Embryonic facial prominence (tissue), 1 donor: ENCODE results near the gene CYP2W1.
"Not testable (repeated sequence)": the region's sequence is repeated elsewhere in the genome, so short reads cannot be mapped to it uniquely, and the experiment has no call there.

Source experiments
- DNase-seq: peaks from one replicate; pipeline ENCODE4 v3.0.0-alpha.2; 2016; ENCODE audit errors: extremely low spot score

The CYP2W1 gene

GRCh38 chr7:983004-983615, at the start of gene CYP2W1:
Gene CYP2W1, plus strand, starts transcription at chr7:983181. Its CDS starts 31 bp downstream, at chr7:983212.
- no peak for DNase-seq

GRCh38 chr7:934469-935163, 48.4 kb upstream of the CYP2W1 start:
- no peak for DNase-seq

GRCh38 chr7:935164-935873, 47.7 kb upstream of the CYP2W1 start:
- no peak for DNase-seq

- no peak for DNase-seq
Measured at GRCh38 chr7:935874-936385, 47.1 kb upstream of the CYP2W1 start.

- no peak for DNase-seq
Measured at GRCh38 chr7:936386-937054, 46.5 kb upstream of the CYP2W1 start.

GRCh38 chr7:937856-938484, 45.0 kb upstream of the CYP2W1 start:
- DNase-seq = no peak

- no peak for DNase-seq
Measured at GRCh38 chr7:938546-939185, 44.3 kb upstream of the CYP2W1 start.

- DNase-seq = no peak
Measured at GRCh38 chr7:939843-940242, 43.1 kb upstream of the CYP2W1 start.

GRCh38 chr7:940599-941408, 42.2 kb upstream of the CYP2W1 start:
- no peak for DNase-seq

GRCh38 chr7:943793-944192, 39.2 kb upstream of the CYP2W1 start:
- not testable (repeated sequence) for DNase-seq

GRCh38 chr7:944744-945143, 38.2 kb upstream of the CYP2W1 start:
- no peak for DNase-seq

GRCh38 chr7:945147-945555, 37.8 kb upstream of the CYP2W1 start:
- no peak for DNase-seq

- DNase-seq = no peak
Measured at GRCh38 chr7:945556-946255, 37.3 kb upstream of the CYP2W1 start.

GRCh38 chr7:946256-946996, 36.6 kb upstream of the CYP2W1 start:
- DNase-seq = no peak

- DNase-seq = no peak
Measured at GRCh38 chr7:947391-948210, 35.4 kb upstream of the CYP2W1 start.

- no peak for DNase-seq
Measured at GRCh38 chr7:949021-949934, 33.7 kb upstream of the CYP2W1 start.
